OCI-M1 (cell line): ENCODE measurements around the gene PMF1.
A peak's percentile ranks its signal among the peaks of the same experiment; 100 is the strongest.

Experiments
- DNase-seq: peaks from one replicate; lab custom pipeline; 2025; lab: John Stamatoyannopoulos, UW

The PMF1 gene

DNA sequence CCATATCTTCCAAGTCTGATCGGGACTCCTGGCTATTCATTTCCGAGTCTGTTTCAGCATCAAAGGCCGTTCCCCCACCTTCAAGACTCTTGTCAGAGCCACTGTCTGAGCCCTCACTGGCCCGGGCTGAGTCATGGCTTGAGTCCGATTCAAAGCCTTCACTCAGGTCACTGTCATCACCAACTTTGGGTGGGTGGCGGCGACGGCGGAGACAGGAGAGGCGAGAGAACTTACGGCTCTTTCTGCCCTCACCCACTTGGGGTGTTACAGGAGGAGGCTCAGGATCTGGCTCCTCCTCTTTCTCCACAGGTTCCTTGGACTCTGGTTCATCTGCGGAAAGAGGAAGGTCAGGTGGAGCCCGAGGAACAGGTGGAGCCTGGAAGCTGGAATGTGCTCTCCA is 53.2 kb downstream of the PMF1 start:
- DNase-seq = no peak

DNA sequence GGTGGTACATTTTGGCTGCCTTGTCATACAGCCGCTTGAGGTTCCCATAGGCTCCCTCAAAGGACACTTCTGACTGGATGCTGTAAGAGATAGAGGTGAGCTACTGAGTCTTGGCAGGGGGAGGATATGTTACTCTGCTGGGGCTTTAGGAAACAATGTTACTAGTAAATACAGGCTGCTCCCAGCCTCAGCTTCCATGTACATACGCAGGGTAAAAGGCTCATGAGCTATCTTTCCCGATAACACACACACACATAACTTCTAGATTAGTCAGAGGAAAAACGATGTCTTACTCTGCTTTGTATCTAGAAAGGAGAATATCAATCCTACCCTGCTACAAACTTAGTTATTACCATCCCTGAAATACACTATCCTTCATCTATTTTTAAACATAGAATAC is 55.5 kb downstream of the PMF1 start:
- DNase-seq = no peak

DNA sequence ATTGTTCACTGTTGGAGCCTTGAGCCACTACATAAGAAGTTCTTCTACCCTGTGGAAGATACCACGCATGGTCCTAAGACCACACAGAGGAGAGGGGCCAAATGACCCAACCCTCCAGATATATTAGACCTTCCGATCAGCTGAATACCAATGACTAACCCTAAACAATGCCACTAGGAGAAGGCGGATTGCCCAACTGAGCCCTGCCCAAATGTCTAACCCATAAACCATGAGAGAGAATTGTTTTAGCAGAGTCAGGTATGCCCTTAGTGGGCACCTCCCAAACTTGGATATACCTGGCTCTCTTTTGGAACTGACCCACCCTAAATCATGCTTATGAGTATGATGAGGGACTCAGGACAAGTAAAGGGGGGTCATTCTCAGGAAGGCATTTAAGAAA is 57.5 kb downstream of the PMF1 start:
- DNase-seq = no peak

DNA sequence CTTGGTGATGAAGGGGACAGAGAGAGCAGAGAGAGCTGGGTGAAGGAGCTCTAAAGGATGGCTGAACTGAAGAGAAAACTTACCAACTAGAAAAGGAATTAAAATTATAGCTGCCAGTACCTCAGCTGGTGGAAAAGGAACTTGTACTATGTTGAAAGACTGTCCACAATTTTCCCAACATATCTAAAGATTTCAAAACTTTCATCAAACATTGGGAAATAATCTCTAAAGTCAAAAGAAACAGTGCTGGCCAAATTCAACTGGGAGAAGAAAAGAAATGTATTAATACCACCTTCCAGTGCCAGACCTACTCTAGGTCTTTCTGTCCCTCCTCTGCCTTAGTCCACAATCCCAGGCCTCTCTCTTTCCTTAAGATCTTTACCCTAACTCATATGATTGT is 63.7 kb downstream of the PMF1 start:
- DNase-seq = no peak

DNA sequence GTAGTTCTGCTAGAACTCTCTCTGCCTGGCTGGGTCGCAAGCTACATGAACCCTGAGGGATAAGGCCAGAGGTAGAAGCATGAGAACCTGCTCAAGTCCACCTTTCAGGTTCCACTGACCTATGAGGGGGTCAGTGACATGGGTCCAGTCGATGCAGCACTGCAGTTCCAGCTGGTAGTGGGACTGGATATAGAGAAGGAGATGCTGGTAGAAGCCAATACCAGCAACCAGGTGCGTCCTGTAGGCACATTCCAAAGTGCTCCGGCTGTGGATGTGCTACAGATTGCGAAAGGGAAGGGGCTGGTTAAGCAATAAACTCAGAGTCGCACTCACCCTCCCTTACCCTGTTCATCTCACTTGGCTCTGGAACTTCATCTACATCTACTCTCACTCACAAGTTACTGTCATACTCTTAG is 64.2 kb downstream of the PMF1 start:
- DNase-seq = no peak

DNA sequence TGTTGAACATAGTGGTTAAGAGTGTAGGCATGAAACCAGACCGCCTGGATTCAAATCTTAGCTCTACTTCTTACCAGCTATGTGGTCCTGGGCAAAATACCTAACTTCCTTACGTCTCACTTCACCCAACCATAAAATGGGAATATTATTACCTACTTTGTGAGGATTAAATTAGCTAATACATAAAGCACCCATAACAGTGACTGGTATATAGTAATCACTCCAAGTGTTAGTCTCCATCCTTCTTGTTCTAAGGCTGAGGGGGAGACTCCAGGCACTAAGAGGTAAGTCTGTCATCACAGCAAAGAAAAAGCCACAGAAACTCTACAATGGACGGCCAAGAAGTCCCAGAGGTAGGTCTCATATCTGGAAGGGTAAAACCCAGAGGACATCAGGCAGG is 67.0 kb downstream of the PMF1 start:
- DNase-seq = no peak

DNA sequence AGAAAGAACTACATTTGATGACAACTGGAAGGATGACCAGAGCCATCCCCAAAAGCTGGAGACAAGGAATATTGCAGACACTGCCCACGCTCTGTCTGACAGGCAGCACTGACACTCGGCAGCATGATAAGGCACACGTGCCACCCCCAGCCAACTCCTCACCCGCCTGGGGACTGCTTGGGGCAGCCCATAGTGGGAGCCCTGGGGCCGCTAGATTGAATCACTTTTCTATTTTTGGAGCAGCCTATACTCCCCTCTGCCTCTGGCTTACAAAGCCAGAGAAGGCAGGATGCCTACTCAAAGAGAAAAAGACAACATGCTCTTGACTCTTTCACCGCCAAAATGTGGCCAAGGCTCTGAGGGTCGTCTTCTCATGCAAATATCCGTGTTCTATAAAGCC is 68.5 kb downstream of the PMF1 start:
- DNase-seq = peak; percentile 88

DNA sequence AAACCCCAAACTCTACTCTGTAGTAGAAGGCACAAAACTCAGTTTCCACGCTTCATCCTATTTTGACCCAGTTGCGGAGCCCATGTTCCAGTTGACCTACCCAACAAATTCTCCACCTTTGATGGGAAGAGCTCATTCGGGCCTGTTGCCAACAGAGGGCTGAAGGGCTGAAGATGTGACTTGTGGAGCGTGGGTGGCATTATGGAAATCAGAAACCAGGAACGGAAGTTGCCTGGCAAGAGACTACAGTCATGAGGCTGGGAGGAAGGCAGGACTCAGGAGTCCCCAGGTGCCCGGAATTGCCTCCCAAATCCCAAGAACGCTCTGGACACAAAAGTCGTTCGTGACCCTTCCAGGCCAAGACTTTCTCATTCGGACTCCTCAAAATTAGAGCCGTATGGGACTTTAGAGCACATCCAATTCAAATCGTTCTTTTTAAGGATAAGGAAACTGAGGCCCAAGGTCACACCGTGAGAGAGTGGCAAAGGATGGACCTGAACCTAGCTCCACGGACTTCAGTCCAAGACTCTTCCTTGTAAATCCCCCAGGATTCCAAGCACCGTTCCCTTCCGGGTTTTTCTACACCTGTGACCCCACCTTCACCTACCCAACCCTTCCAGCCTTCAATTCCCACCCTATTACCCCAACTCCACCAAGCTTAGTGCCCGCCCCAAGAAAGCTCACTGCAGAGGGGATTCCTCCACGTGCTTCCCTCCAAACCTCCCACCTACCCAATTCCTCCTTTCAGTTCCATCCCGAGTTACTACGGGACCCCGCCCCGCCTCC is 69.1 kb downstream of the PMF1 start:
- DNase-seq = peak; percentile 60

DNA sequence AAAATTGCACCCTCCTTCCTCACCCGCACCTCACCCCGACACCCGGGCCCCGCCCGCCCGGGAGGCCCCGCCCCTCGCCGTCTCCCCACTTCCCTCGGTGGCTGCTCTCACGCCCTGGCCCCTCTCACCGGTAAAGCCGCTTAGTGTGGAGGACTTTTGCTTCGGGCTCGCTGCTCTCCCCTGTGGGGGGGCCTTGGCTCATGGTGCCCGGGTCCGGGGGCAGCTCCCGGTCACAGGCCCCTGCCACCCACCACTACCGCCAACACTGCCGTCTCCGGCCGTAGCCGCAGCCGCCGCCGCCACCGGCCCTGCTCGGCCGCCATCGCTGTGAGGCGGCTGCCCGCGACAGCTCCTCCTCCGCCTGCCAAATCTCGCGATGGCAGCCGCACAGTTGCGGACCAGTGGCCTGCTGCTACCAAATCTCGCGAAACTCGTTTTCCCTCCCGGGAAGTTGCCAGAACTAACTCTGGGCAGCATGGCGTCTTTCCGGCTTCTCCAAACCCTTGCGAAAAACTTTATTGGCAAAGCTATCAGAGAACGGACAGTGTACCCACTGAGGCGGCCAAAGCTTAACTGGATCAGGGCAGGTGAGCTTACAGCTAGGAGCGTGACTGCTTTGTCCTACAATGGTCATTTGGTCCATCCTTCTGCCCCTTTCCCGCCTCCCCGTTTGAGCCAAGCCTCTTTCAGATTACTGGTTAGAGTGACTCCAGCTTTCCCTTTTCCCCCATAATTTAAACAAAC is 69.8 kb downstream of the PMF1 start, which contains the start of gene SMG5:
SMG5 (minus strand) TSS at position 347 of the 744 bp plus-strand sequence; CDS start at position 202, 145 bp downstream.
- peak; percentile 99 for DNase-seq

DNA sequence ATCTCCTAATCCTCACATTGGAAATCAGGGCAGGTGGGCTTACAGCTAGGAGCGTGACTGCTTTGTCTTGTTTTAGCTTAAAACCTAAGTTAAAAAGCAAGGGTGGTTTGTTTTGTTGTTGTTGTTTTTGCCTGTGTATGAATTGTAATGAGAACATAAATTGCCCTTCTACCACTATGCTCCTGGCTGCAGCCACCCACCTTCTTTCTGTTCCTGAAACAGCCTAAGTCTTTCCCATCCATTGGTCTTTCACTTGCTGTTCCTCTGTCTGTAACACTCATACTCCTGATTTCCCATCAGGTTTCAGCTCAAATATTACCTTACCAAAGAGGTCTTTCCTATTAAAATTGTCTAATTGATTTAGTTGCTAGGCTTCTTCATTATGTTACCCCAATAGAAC is 70.7 kb downstream of the PMF1 start:
- DNase-seq = no peak

DNA sequence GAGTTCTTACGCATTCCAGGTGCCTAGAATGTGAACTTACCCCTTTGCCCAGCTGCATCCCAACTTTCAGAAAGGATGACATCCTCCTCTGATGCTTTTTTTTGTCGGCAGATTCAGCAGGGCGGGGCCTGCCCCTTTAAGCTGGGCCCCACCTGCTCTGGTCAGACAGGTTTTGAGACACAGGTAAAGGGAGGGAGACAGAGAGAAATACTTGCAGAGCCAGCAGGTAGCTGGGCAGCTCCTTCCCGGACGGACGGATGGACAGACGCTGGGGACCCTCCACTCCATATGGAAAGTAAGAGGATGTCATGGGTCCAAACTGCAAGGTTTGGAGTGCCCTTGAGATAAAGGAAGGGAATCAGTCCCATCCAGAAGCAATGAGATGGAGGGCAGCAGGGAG is 71.3 kb downstream of the PMF1 start, which contains the start of gene TMEM79:
TMEM79 (plus strand) TSS at position 214 of the 400 bp plus-strand sequence. CDS start 902 bp downstream, outside the sequence.
- no peak for DNase-seq

DNA sequence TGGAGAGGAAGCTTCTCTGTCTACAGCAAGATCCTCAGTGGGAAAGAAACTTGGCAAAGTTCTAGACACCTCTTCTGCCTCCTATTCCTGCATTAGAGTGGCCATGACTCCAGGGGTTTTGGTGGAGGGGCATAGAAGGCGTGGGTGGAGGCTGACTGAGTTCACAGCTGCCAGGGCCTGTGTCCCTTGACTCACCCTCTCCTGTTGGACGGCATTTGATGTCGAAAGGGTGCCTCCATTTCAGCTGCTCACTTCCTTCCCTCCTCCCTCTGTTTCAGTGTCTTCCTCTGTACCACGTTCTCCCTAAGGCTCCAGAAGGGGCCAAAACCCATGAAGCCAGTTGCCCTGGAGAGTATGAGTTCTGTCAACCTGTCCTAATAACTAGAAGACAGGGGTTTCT is 72.0 kb downstream of the PMF1 start:
- DNase-seq = no peak

DNA sequence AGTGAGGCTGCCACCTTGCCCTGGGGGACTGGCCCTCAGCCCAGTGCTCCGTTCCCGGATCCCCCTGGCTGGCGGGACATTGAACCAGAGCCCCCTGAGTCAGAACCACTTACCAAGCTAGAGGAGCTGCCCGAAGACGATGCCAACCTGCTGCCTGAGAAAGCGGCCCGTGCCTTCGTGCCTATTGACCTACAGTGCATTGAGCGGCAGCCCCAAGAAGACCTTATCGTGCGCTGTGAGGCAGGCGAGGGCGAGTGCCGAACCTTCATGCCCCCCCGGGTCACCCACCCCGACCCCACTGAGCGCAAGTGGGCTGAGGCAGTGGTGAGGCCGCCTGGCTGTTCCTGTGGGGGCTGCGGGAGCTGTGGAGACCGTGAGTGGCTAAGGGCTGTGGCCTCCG is 72.6 kb downstream of the PMF1 start:
- DNase-seq = no peak

DNA sequence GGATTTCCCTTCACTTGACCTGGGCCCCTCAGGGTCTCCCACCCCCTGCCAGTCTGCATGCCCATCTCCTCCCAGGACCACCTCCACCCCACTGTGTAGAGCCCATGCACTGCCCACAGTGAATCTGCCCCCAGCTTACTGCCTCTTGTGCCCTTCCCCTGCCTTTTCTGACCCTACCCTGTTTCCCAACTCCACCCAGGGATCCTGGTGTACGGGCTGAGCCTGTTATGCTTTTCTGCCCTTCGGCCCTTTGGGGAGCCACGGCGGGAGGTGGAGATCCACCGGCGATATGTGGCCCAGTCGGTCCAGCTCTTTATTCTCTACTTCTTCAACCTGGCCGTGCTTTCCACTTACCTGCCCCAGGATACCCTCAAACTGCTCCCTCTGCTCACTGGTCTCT is 73.3 kb downstream of the PMF1 start:
- no peak for DNase-seq
